Mucosa of descending colon (tissue), 3 donors: ENCODE measurements around the gene KRT78. TPM values are rescaled to one million over a fixed set of nuclear protein-coding genes. Genes with fewer than 3 reads are reported as not detected.

ENCODE experiments used
- ATAC-seq: fragments of 200-7000 bp; cut with Tn5 transposase; one replicate; pipeline ENCODE4 v1.9.1; 2020; ENCODE audit warnings: mild to moderate bottlenecking, moderate library complexity
- DNase-seq, 3 donors: peaks; one replicate each; pipeline ENCODE4 v3.0.0-alpha.2; 2020
- H3K36me3 ChIP-seq: fragments of 200-600 bp; one replicate; pipeline ENCODE4 v1.8.0; 2021; ENCODE audit warnings: low read depth, mild to moderate bottlenecking
- H3K4me1 ChIP-seq: fragments of 200-600 bp; one replicate; pipeline ENCODE4 v1.8.0; 2021; ENCODE audit warnings: low read depth, mild to moderate bottlenecking
- H3K4me3 ChIP-seq: fragments of 200-600 bp; one replicate; pipeline ENCODE4 v1.8.0; 2021; ENCODE audit warnings: mild to moderate bottlenecking
- H3K9me3 ChIP-seq: fragments of 200-600 bp; one replicate; pipeline ENCODE4 v1.8.0; 2021; ENCODE audit warnings: mild to moderate bottlenecking
- CTCF ChIP-seq: fragments of 200-600 bp; IDR thresholded peaks from one replicate; pipeline ENCODE4 v1.8.0; 2022; ENCODE audit warnings: antibody characterized with exemption, mild to moderate bottlenecking
- intact Hi-C, 2 donors: fragments of 100-400 bp; cut with DNase I in 1 of 2; cut with micrococcal nuclease in 1 of 2; formaldehyde crosslinking; loops; one replicate each; pipeline versions ENCODE4 v1.11.0 to v1.11.1; 2022; cut with DNase I, micrococcal nuclease
- total RNA-seq, 3 donors: library from RNA; stranded (reverse); fragmentation: NEBNext Ultra II Directional in 2 of 3; extraction: Animal tissue kit (Norgen Biotek cat#: 25700) in 2 of 3; gene quantifications; one replicate each; pipeline versions ENCODE4 v1.2.1 to v1.2.4, GENCODE V29; 2021 to 2023
- donor health status: DM: no; HTN: no; CAD: no; lungs with moderate emphysema.
- donor health status: DM: no; HTN: no; CAD: no.
- donor health status: DM: no; HTN: yes; CAD: no.

Gene KRT78
- total RNA-seq, 3 donors from 2014 or later = not detected

GRCh38 chr12:52867642-52868041, 18.8 kb upstream of the KRT78 start:
- intact Hi-C loops = no loop called here
- Histone ChIP-seq H3K4me1 (peaks cover 27% of the 10 kb centered on the region), H3K36me3 (no peaks in the 10 kb centered on the region), H3K9me3 (no peaks in the 10 kb centered on the region), H3K4me3 (no peak overlapping the region)
- peak; percentile 52 for ATAC-seq
- DNase-seq = peak; percentile 83 to 86 (median 85)
- no peak for TF ChIP-seq CTCF

GRCh38 chr12:52867152-52867551, 18.4 kb upstream of the KRT78 start:
- Histone ChIP-seq H3K4me1 (peaks cover 22% of the 10 kb centered on the region), H3K9me3 (no peaks in the 10 kb centered on the region), H3K36me3 (no peaks in the 10 kb centered on the region), H3K4me3 (no peak overlapping the region)
- DNase-seq = peak in 1 of 3 donors; percentile 12
- no peak for TF ChIP-seq CTCF
- peak; percentile 10 for ATAC-seq
- intact Hi-C loops = no loop called here

- ATAC-seq = peak; percentile 81
- DNase-seq = peak; percentile 64 to 85 (median 79)
- H3K9me3 ChIP-seq = no peaks in the 10 kb centered on the region
- H3K4me1 ChIP-seq = peaks cover 6% of the 10 kb centered on the region
- peak; percentile 77 for TF ChIP-seq CTCF
- no peak overlapping the region for H3K4me3 ChIP-seq
- no peaks in the 10 kb centered on the region for H3K36me3 ChIP-seq
- intact Hi-C loops = no loop called here
Measured at GRCh38 chr12:52865090-52865944, 16.5 kb upstream of the KRT78 start.

GRCh38 chr12:52862023-52862422, 13.2 kb upstream of the KRT78 start:
- ATAC-seq (no peak), DNase-seq (peak in 1 of 3 donors; percentile 18)
- Histone ChIP-seq H3K4me1 (no peaks in the 10 kb centered on the region), H3K36me3 (no peaks in the 10 kb centered on the region), H3K4me3 (no peak overlapping the region), H3K9me3 (no peaks in the 10 kb centered on the region)
- intact Hi-C loops = no loop called here
- no peak for TF ChIP-seq CTCF

GRCh38 chr12:52861511-52861910, 12.7 kb upstream of the KRT78 start:
- ATAC-seq (no peak), DNase-seq (no peak)
- TF ChIP-seq CTCF = no peak
- H3K36me3 ChIP-seq = no peaks in the 10 kb centered on the region
- no peak overlapping the region for H3K4me3 ChIP-seq
- no peaks in the 10 kb centered on the region for H3K4me1 ChIP-seq
- H3K9me3 ChIP-seq = no peaks in the 10 kb centered on the region
- intact Hi-C loops = no loop called here
